T-helper 22 cell (primary cell): Measurements from ENCODE around the gene ATRIP.

Source experiments
- DNase-seq: peaks from one replicate; pipeline ENCODE4 v3.0.0-alpha.2; 2020; ENCODE audit warnings: low read depth

The ATRIP gene

GRCh38 chr3:48504051-48504946 lies 57.8 kb downstream of the ATRIP start, which contains the start of gene SHISA5:
SHISA5 (minus strand) TSS chr3:48504174; CDS start chr3:48504094, 80 bp downstream.
- peak; percentile 30 for DNase-seq

GRCh38 chr3:48505146-48505545 lies 58.6 kb downstream of the ATRIP start:
- DNase-seq, result no peak

GRCh38 chr3:48505968-48506504 lies 59.5 kb downstream of the ATRIP start:
- DNase-seq, result no peak

GRCh38 chr3:48507256-48508061 lies 60.9 kb downstream of the ATRIP start:
- peak; percentile 64 for DNase-seq

GRCh38 chr3:48511551-48511950 lies 65.0 kb downstream of the ATRIP start:
- no peak for DNase-seq

- DNase-seq, result no peak
These were observed 68.1 kb downstream of the ATRIP start for GRCh38 chr3:48514431-48515227.
